Stimulated activated CD4-positive, alpha-beta T cell treated with anti-CD3 and anti-CD28 coated beads, Interleukin-12 subunit alpha, Interleukin-12 subunit beta, amount 100 ng/mL, for 4 hours (primary cell): ENCODE results near the gene TAAR2.
"Not testable (repeated sequence)": the region's sequence is repeated elsewhere in the genome, so short reads cannot be mapped to it uniquely, and the experiment has no call there.

Experiments used
- DNase-seq: peaks from one replicate; pipeline ENCODE4 v3.0.0-alpha.2; 2020

Gene TAAR2

DNA sequence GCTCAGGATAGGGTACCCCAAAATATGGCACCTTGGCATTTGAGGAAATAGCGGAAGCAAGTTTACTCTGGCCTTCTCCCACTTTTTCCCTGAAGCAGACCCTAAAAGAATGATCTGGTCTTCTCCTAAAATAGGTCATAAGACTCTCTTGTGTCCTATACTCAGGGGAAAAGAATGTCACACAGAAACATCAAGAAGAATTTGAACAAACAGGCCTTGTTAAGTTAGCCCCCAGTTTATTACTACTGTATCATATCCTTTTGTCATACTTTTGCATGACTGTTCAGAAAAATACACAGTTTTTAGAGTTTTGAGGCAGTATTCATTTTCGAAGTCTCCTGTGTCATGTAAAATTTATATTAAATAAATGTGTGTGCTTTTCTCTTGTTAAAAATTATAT, 12.5 kb downstream of the TAAR2 start:
- DNase-seq = no peak

GRCh38 chr6:132607544-132608233, 16.4 kb downstream of the TAAR2 start:
- no peak for DNase-seq

- DNase-seq = no peak
Observed at GRCh38 chr6:132604635-132605152, 19.4 kb downstream of the TAAR2 start.

GRCh38 chr6:132600900-132601299, 23.2 kb downstream of the TAAR2 start:
- not testable (repeated sequence) for DNase-seq

DNA sequence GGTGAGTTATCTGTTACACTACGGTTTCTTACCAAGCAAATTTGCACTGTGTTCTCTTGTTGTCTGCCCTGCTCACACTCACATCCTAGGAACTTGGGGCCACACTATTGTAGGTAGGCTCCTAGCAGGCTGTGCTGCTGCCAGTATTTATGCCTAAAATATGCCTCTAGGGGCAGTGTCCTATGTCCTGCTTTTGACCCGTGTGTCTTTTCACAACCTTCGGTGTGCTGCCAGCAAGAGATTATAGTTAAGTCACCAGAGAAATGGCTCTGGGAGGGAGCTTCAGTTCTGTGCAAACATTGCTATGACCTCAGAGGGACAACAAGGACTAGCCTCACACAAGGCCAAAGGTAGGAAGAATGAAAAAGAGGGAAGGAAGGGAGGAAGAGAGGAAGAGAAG, 25.6 kb downstream of the TAAR2 start:
- DNase-seq = no peak

DNA sequence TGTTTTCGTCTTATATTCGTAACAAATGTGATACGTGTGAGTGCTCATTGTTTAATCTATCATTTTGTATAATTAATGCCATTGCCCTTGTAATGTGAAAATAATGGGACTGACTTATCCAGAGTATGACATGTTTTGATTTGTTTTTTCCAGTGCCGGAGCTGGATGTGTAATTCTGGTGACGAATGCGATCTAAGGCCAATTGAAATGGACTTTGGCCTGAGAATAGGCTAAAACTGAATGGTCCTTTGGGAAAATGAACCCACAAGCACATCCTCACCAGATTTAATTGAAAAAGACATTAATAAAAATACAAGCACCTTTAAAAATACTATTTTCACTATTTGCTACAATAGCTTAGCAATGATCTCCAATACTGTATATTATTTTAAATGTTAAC, 27.9 kb downstream of the TAAR2 start:
- no peak for DNase-seq

- no peak for DNase-seq
Observed at GRCh38 chr6:132592855-132593254, 31.2 kb downstream of the TAAR2 start.

DNA sequence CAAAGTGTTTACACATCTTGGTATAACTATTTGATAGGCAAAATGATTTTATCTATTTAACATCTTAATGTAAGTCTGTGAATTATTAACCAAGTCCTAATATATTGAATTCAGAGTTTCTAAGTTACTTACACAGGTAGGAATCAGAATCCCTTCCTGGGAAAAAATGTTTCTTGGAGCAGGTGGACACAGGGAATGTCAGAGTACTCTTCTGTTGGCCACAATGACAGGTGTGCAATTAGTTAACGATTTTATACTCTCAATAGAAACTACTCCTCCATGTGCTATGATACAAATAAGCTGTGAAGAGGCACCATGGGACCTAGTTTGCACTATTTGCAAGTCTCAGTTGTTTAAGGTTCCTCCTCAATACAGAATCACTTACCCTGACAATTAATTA, 33.7 kb downstream of the TAAR2 start:
- no peak for DNase-seq

GRCh38 chr6:132589454-132589853, 34.6 kb downstream of the TAAR2 start, which contains the start of gene TAAR5:
Gene TAAR5, minus strand, starts transcription at chr6:132589741. Its CDS starts 55 bp downstream, at chr6:132589686.
- DNase-seq = no peak

- no peak for DNase-seq
Observed at GRCh38 chr6:132587424-132587823, 36.7 kb downstream of the TAAR2 start.

DNA sequence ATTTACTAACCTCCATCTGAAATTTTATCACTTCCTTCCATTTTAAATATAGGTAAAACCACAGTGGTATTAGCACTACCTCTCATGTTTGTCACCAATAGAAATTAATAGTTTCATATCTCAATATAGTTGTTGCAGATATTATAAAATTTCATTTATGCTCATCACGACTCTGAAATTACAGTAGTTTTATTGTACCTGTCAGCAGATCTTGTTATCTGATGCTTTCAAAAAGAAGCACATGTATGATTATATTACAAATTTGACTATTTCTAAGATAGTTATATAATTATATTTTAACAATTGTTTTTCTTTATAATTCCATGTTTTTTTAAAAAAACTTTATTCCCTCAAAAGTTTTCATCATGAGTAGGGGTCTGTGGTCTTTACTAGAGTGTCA, 39.4 kb downstream of the TAAR2 start:
- DNase-seq = no peak

- no peak for DNase-seq
Observed at GRCh38 chr6:132571774-132572173, 52.3 kb downstream of the TAAR2 start.

- DNase-seq = no peak
Observed at GRCh38 chr6:132570221-132570777, 53.8 kb downstream of the TAAR2 start, which contains the start of gene TAAR6. Gene TAAR6, plus strand, starts transcription at chr6:132570322. Its CDS starts 0 bp downstream, at chr6:132570322.

- DNase-seq = no peak
Observed at GRCh38 chr6:132569170-132569569, 54.9 kb downstream of the TAAR2 start.

DNA sequence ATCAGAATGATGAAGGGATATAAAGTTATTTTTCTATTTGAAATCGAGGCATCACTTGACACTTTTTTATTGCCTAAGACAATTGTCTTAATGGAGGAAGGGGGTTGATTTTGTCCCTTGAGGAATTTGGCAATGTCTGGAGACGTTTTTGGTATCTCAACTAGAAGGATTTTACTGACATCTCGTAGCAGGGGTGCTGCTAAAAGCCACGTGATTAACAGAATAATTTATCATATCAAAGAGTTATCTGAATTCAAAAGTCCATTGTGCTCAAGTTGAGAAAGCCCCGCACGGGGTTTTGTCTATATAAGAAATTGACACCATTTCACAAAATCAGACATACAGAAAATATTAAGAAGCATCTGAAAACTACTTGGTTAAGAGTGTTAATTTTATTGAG, 55.5 kb downstream of the TAAR2 start:
- DNase-seq = no peak

- DNase-seq = no peak
Observed at GRCh38 chr6:132567566-132567965, 56.5 kb downstream of the TAAR2 start.
